GM12801 (cell line): ENCODE results near the gene MSRB3.

ENCODE experiments used
- CTCF ChIP-seq: IDR thresholded peaks from one replicate; pipeline ENCODE4 v1.5.1; 2011; ENCODE audit warnings: control low read depth; ENCODE audit not compliant: insufficient read length; ENCODE audit errors: extremely low read depth

The MSRB3 gene

GRCh38 chr12:65420941-65421340 is 142.5 kb downstream of the MSRB3 start:
- TF ChIP-seq CTCF, result no peak

- TF ChIP-seq CTCF, result no peak
These were observed 149.2 kb downstream of the MSRB3 start for GRCh38 chr12:65427646-65428045.

DNA sequence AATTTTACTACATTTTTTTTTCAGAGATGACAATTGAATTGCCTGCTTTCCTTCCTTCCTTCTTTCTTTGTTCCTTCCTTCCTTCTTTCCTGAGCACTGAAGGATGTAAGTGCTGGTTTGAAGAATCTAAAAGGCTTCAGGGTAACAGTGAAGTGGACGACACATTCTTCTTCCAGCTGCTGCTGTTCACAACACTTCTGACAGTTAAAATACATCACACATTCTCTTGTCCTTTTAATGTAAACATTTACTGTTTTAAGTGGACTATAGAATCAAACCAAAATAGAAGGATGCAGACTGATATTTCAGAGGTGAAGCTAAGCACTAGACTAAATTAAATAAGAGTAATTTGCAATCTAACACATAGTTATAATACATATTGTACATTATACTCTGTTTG is 151.5 kb downstream of the MSRB3 start:
- TF ChIP-seq CTCF, result no peak

- no peak for TF ChIP-seq CTCF
These were observed 152.3 kb downstream of the MSRB3 start for GRCh38 chr12:65430571-65431306.

- TF ChIP-seq CTCF, result no peak
These were observed 153.6 kb downstream of the MSRB3 start for GRCh38 chr12:65432114-65432513.

- no peak for TF ChIP-seq CTCF
These were observed 154.2 kb downstream of the MSRB3 start for GRCh38 chr12:65432651-65433050.

- TF ChIP-seq CTCF, result no peak
These were observed 156.3 kb downstream of the MSRB3 start for GRCh38 chr12:65434737-65435136.
